Measurements from ENCODE around the gene KIF16B.

The KIF16B gene

GRCh38 chr20:16424780-16425179, 148.5 kb downstream of the KIF16B start:
- no peak for DNase-seq

- no peak for DNase-seq
Measured at GRCh38 chr20:16423311-16424212, 149.7 kb downstream of the KIF16B start.

- DNase-seq: no peak
Measured at GRCh38 chr20:16419138-16419715, 154.0 kb downstream of the KIF16B start.

- no peak for DNase-seq
Measured at GRCh38 chr20:16418616-16419015, 154.6 kb downstream of the KIF16B start.

- no peak for DNase-seq
Measured at GRCh38 chr20:16417001-16417400, 156.2 kb downstream of the KIF16B start.

GRCh38 chr20:16415071-16416053, 157.9 kb downstream of the KIF16B start:
- no peak for DNase-seq

GRCh38 chr20:16412906-16413305, 160.3 kb downstream of the KIF16B start:
- DNase-seq: no peak

- no peak for DNase-seq
Measured at GRCh38 chr20:16411361-16411760, 161.9 kb downstream of the KIF16B start.

GRCh38 chr20:16410626-16411025, 162.6 kb downstream of the KIF16B start:
- DNase-seq: no peak

GRCh38 chr20:16408981-16409380, 164.3 kb downstream of the KIF16B start:
- DNase-seq: no peak

GRCh38 chr20:16407251-16408067, 165.8 kb downstream of the KIF16B start:
- no peak for DNase-seq

GRCh38 chr20:16405254-16405653, 168.0 kb downstream of the KIF16B start:
- DNase-seq: no peak

GRCh38 chr20:16404640-16405039, 168.6 kb downstream of the KIF16B start:
- no peak for DNase-seq

- no peak for DNase-seq
Measured at GRCh38 chr20:16404171-16404570, 169.1 kb downstream of the KIF16B start.

GRCh38 chr20:16400234-16400633, 173.0 kb downstream of the KIF16B start:
- no peak for DNase-seq

- DNase-seq: no peak
Measured at GRCh38 chr20:16399801-16400200, 173.4 kb downstream of the KIF16B start.

GRCh38 chr20:16397086-16397485, 176.2 kb downstream of the KIF16B start:
- DNase-seq: no peak

- no peak for DNase-seq
Measured at GRCh38 chr20:16395366-16395765, 177.9 kb downstream of the KIF16B start.

- no peak for DNase-seq
Measured at GRCh38 chr20:16394784-16395183, 178.5 kb downstream of the KIF16B start.

- DNase-seq: no peak
Measured at GRCh38 chr20:16393836-16394235, 179.4 kb downstream of the KIF16B start.

- DNase-seq: no peak
Measured at GRCh38 chr20:16393297-16393696, 180.0 kb downstream of the KIF16B start.

- no peak for DNase-seq
Measured at GRCh38 chr20:16392346-16392745, 180.9 kb downstream of the KIF16B start.

Data from NCI-H1930 (cell line).